CD14-positive monocyte (primary cell): ENCODE measurements around the gene FKBP1A. TPM values are rescaled to one million over a fixed set of nuclear protein-coding genes. Genes with fewer than 3 reads are reported as not detected.

ENCODE experiments used
- DNase-seq, 3 donors: peaks; one replicate each; pipeline ENCODE4 v3.0.0-alpha.2; 2011 to 2022
- H2AFZ ChIP-seq: 2 replicates; pipeline ENCODE4 v1.6.0; 2012; ENCODE audit warnings: mild to moderate bottlenecking, low read depth, low read length, inconsistent platforms; ENCODE audit not compliant: insufficient read depth, poor library complexity, severe bottlenecking
- H3K27ac ChIP-seq, 2 donors: 1 replicate in 1 of 2; 2 replicates in 1 of 2; pipeline ENCODE4 v1.5.1; 2012 to 2013; ENCODE audit warnings: low read length in 2 of 2, control low read depth in 1 of 2, inconsistent platforms in 1 of 2, low read depth in 1 of 2, mild to moderate bottlenecking in 1 of 2
- H3K27me3 ChIP-seq, 2 donors: one replicate each; pipeline versions ENCODE4 v1.6.0 to v1.6.1; 2011 to 2013; ENCODE audit warnings: low read length in 2 of 2; ENCODE audit not compliant: control insufficient read depth in 2 of 2, insufficient read depth in 2 of 2
- H3K36me3 ChIP-seq, 2 donors: replicated peaks in 1 of 2; 1 replicate in 1 of 2; 2 replicates in 1 of 2; pipeline versions ENCODE4 v1.5.1 to v1.6.1; 2012 to 2013; ENCODE audit warnings: low read length in 2 of 2, control low read depth in 1 of 2, inconsistent platforms in 1 of 2, mild to moderate bottlenecking in 1 of 2; ENCODE audit not compliant: insufficient read depth in 2 of 2, control insufficient read depth in 1 of 2
- H3K4me1 ChIP-seq, 2 donors: 1 replicate in 1 of 2; 2 replicates in 1 of 2; pipeline versions ENCODE4 v1.5.1 to v1.6.1; 2012 to 2013; ENCODE audit warnings: low read length in 2 of 2, control low read depth in 1 of 2, inconsistent platforms in 1 of 2, mild to moderate bottlenecking in 1 of 2, moderate library complexity in 1 of 2; ENCODE audit not compliant: insufficient read depth in 2 of 2, control insufficient read depth in 1 of 2
- H3K4me2 ChIP-seq: replicated peaks from 2 replicates; pipeline ENCODE3; 2012; ENCODE audit warnings: low read length, moderate library complexity, mild to moderate bottlenecking; ENCODE audit not compliant: poor library complexity, severe bottlenecking; ENCODE audit errors: extremely low read depth
- H3K4me3 ChIP-seq, 3 experiments: fragments of 200-600 bp in 1 of 3; sonication (generic) in 1 of 3; replicated peaks in 1 of 3; 1 replicate in 2 of 3; 2 replicates in 1 of 3; pipeline ENCODE4 v1.5.1; 2011 to 2013; ENCODE audit warnings: low read length in 3 of 3, mild to moderate bottlenecking in 3 of 3, control low read depth in 2 of 3, low read depth in 2 of 3, inconsistent platforms in 1 of 3, moderate library complexity in 1 of 3
- H3K79me2 ChIP-seq: 2 replicates; pipeline ENCODE4 v1.6.0; 2012; ENCODE audit warnings: mild to moderate bottlenecking, control low read depth, inconsistent platforms, low read length, moderate library complexity; ENCODE audit not compliant: insufficient read depth
- H3K9ac ChIP-seq: 2 replicates; pipeline ENCODE4 v1.6.0; 2017; ENCODE audit warnings: low read length, mild to moderate bottlenecking; ENCODE audit not compliant: insufficient read depth, poor library complexity, severe bottlenecking
- H3K9me3 ChIP-seq, 2 donors: replicated peaks in 1 of 2; 1 replicate in 1 of 2; 2 replicates in 1 of 2; pipeline versions ENCODE4 v1.5.1 to v1.6.1; 2012 to 2013; ENCODE audit warnings: low read length in 2 of 2, control low read depth in 1 of 2; ENCODE audit not compliant: control insufficient read depth in 1 of 2, insufficient read depth in 1 of 2
- H4K20me1 ChIP-seq: 2 replicates; pipeline ENCODE4 v1.6.0; 2012; ENCODE audit warnings: mild to moderate bottlenecking, low read length, control low read depth, moderate library complexity; ENCODE audit not compliant: insufficient read depth
- H3K27ac Mint-ChIP-seq, 7 donors: one replicate each; pipeline ENCODE4 v1.8.0; 2020; ENCODE audit warnings: mild to moderate bottlenecking in 7 of 7, mixed read lengths in 7 of 7, moderate library complexity in 6 of 7, inconsistent platforms in 2 of 7
- H3K27me3 Mint-ChIP-seq, 3 donors: one replicate each; pipeline ENCODE4 v1.8.0; 2021 to 2022; ENCODE audit warnings: low read depth in 3 of 3, mild to moderate bottlenecking in 3 of 3, mixed read lengths in 3 of 3, moderate library complexity in 3 of 3, inconsistent platforms in 1 of 3
- H3K36me3 Mint-ChIP-seq, 2 donors: one replicate each; pipeline ENCODE4 v1.8.0; 2020; ENCODE audit warnings: mixed read lengths in 2 of 2, inconsistent platforms in 1 of 2, mild to moderate bottlenecking in 1 of 2
- H3K4me1 Mint-ChIP-seq: one replicate; pipeline ENCODE4 v1.8.0; 2020; ENCODE audit warnings: mild to moderate bottlenecking, mixed read lengths
- H3K4me3 Mint-ChIP-seq, 2 donors: one replicate each; pipeline ENCODE4 v1.8.0; 2020; ENCODE audit warnings: mild to moderate bottlenecking in 2 of 2, mixed read lengths in 2 of 2, moderate library complexity in 1 of 2
- H3K9me3 Mint-ChIP-seq, 7 donors: one replicate each; pipeline ENCODE4 v1.8.0; 2020 to 2022; ENCODE audit warnings: mixed read lengths in 7 of 7, mild to moderate bottlenecking in 6 of 7, moderate library complexity in 6 of 7, inconsistent platforms in 2 of 7
- WGBS: methylation state at CpG from one replicate; pipeline ENCODE4 v1.1.5; 2013; ENCODE audit warnings: missing lambda C conversion rate; ENCODE audit not compliant: insufficient coverage; 5-methylcytosine and 5-hydroxymethylcytosine counted together
- intact Hi-C, 2 donors: fragments of 100-400 bp; cut with micrococcal nuclease; formaldehyde crosslinking; loops; one replicate each; pipeline versions ENCODE4 v1.15.0 to v1.15.1; 2023
- polyA plus RNA-seq, 3 donors: library from polyadenylated mRNA; depleted of rRNA in 1 of 3; unstranded in 2 of 3; stranded (reverse) in 1 of 3; fragments of 300-500 nt in 2 of 3; fragments of >200 nt in 1 of 3; fragmentation: Illumina TruSeq in 2 of 3; gene quantifications; 1 replicate in 2 of 3; 2 replicates in 1 of 3; pipeline ENCODE4 v1.2.3, GENCODE V29; 2012 to 2021
- TF ChIP-seq, protein P1 (sequence below): fragments of 200-600 bp; IDR thresholded peaks from one replicate; pipeline ENCODE4 v1.8.0; 2022; ENCODE audit warnings: antibody characterized with exemption, mild to moderate bottlenecking

FKBP1A gene
- polyA plus RNA-seq, 3 donors, result 155 to 268 (median 194) TPM

DNA sequence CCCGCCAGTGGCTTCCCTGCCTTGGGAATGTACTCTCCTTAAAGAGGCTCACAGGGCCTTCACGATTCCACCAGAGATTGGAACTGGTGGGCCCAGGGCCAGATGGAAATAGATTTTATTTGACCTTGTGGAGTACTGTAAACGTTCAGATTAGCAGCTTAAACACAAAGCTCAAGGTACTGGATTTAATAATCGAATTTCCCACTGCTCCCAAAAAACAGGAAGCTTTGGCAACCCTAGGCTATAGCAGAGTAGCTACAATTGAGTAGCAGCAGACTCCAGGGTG is 71.3 kb downstream of the FKBP1A start:
- no peaks in the 10 kb centered on the region for H3K9me3 ChIP-seq
- no peak overlapping the region for H3K27ac ChIP-seq
- no peaks in the 10 kb centered on the region for H3K36me3 ChIP-seq
- no peak overlapping the region for H3K4me3 ChIP-seq
- peaks cover 16 to 28% of the 10 kb centered on the region in 2 donors for H3K4me1 ChIP-seq
- no peak overlapping the region for H3K4me2 ChIP-seq
- no peaks in the 10 kb centered on the region for H3K9me3 Mint-ChIP-seq
- no peak overlapping the region for H3K9ac ChIP-seq
- peaks cover 25% of the 10 kb centered on the region for H3K4me1 Mint-ChIP-seq
- H3K27me3 Mint-ChIP-seq, result peaks cover 0 to 3% (median 1%) of the 10 kb centered on the region in 3 donors
- no peaks in the 10 kb centered on the region for H3K36me3 Mint-ChIP-seq
- no peak overlapping the region for H3K4me3 Mint-ChIP-seq
- peak overlapping the region in 3 of 7 donors; percentile 30 to 74 (median 58) for H3K27ac Mint-ChIP-seq
- no peak overlapping the region for H2AFZ ChIP-seq
- 81% methylated on average over 3 of the region's 4 CpGs for WGBS
- H4K20me1 ChIP-seq, result no peaks in the 10 kb centered on the region
- intact Hi-C loops, result no loop called here
- H3K27me3 ChIP-seq, result no peaks in the 10 kb centered on the region
- TF ChIP-seq, protein P1, sequence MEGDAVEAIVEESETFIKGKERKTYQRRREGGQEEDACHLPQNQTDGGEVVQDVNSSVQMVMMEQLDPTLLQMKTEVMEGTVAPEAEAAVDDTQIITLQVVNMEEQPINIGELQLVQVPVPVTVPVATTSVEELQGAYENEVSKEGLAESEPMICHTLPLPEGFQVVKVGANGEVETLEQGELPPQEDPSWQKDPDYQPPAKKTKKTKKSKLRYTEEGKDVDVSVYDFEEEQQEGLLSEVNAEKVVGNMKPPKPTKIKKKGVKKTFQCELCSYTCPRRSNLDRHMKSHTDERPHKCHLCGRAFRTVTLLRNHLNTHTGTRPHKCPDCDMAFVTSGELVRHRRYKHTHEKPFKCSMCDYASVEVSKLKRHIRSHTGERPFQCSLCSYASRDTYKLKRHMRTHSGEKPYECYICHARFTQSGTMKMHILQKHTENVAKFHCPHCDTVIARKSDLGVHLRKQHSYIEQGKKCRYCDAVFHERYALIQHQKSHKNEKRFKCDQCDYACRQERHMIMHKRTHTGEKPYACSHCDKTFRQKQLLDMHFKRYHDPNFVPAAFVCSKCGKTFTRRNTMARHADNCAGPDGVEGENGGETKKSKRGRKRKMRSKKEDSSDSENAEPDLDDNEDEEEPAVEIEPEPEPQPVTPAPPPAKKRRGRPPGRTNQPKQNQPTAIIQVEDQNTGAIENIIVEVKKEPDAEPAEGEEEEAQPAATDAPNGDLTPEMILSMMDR, result no peak
- DNase-seq, result no peak
- H3K79me2 ChIP-seq, result peaks cover 11% of the 10 kb centered on the region

DNA sequence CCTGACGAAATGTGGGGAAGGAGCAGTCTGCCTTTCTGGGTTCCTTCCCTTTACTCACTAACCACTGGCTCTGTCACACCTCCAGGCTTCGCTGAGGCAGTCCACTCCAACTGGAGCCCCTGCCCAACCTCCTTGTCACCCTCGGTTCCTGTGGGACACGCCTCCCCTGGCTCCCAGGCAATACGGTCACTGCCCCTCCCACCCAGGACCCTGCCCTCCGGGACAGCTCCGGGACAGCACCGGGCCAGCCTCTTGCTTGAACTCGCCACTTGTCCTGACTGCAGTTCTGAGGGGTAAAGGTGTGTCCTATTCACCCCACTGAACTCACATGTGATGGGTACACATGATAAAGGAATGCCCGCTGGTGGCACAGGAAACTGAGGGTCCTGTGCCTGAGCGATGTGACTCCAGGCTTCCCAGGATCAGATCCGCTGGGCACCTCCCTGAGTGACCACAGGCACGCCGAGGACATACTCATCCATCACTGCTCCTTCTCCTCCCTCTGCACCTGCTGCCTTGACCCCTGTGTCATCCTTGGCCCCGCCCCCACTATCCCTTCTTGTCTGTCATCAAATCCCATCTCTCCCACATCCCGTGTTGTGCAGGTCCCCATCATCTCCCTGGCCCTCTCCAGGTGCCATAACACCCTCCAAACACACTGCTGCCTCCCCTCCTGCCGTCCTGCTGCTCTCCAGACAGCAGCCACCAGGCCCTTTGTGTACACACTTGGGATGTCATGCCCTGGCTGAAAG is 71.8 kb downstream of the FKBP1A start:
- Histone ChIP-seq H3K9me3 (no peaks in the 10 kb centered on the region), H3K4me2 (no peak overlapping the region), H3K27ac (no peak overlapping the region), H3K79me2 (peaks cover 6% of the 10 kb centered on the region), H3K9ac (no peak overlapping the region), H3K4me1 (peaks cover 11 to 23% of the 10 kb centered on the region in 2 donors), H3K36me3 (no peaks in the 10 kb centered on the region), H4K20me1 (no peaks in the 10 kb centered on the region), H3K27me3 (no peaks in the 10 kb centered on the region), H2AFZ (no peak overlapping the region), H3K4me3 (no peak overlapping the region)
- Mint-ChIP-seq H3K4me3 (no peak overlapping the region), H3K36me3 (no peaks in the 10 kb centered on the region), H3K4me1 (peaks cover 25% of the 10 kb centered on the region), H3K27ac (peak overlapping the region in 4 of 7 donors; percentile 6 to 74 (median 66)), H3K27me3 (peaks cover 0 to 3% (median 1%) of the 10 kb centered on the region in 3 donors), H3K9me3 (no peaks in the 10 kb centered on the region)
- 92% methylated on average over 13 of the region's 17 CpGs for WGBS
- intact Hi-C loops, result no loop called here
- no peak for DNase-seq
- TF ChIP-seq, protein P1, result no peak
